Thyroid gland (tissue), 4 donors: ENCODE data around the gene CD3G. TPM values are rescaled to one million over a fixed set of nuclear protein-coding genes. Genes with fewer than 3 reads are reported as not detected.

Source experiments
- DNase-seq, 2 donors: peaks; one replicate each; pipeline ENCODE4 v3.0.0-alpha.2; 2019
- H3K27ac ChIP-seq, 3 donors: fragments of 200-600 bp; sonication (generic); 1 replicate in 2 of 3; 2 replicates in 1 of 3; pipeline ENCODE4 v1.5.1; 2016 to 2019; ENCODE audit warnings: mild to moderate bottlenecking in 1 of 3, moderate library complexity in 1 of 3
- H3K27me3 ChIP-seq: fragments of 200-600 bp; sonication (generic); one replicate; pipeline ENCODE4 v1.5.1; 2019
- H3K36me3 ChIP-seq, 2 donors: fragments of 200-600 bp; sonication (generic); one replicate each; pipeline ENCODE4 v1.5.1; 2016 to 2019
- H3K4me1 ChIP-seq, 2 donors: fragments of 200-600 bp; sonication (generic); one replicate each; pipeline ENCODE4 v1.5.1; 2017 to 2019
- H3K4me3 ChIP-seq, 3 donors: fragments of 200-600 bp; sonication (generic); replicated peaks in 1 of 3; 1 replicate in 2 of 3; 2 replicates in 1 of 3; pipeline ENCODE4 v1.5.1; 2016; ENCODE audit warnings: mild to moderate bottlenecking in 1 of 3
- H3K9me3 ChIP-seq: fragments of 200-600 bp; sonication (generic); one replicate; pipeline ENCODE4 v1.5.1; 2017
- CTCF ChIP-seq, 6 experiments: fragments of 200-600 bp in 3 of 6; fragments of 450-650 bp in 3 of 6; sonication (generic) in 3 of 6; IDR thresholded peaks; one replicate each; pipeline ENCODE4 v1.5.1; 2016 to 2019; ENCODE audit warnings: antibody characterized with exemption in 6 of 6, mild to moderate bottlenecking in 2 of 6, inconsistent platforms in 1 of 6, moderate library complexity in 1 of 6
- POLR2A ChIP-seq, 2 donors: fragments of 450-650 bp; IDR thresholded peaks; one replicate each; pipeline ENCODE4 v1.6.1; 2017; ENCODE audit warnings: antibody characterized with exemption in 2 of 2, mild to moderate bottlenecking in 2 of 2, moderate library complexity in 1 of 2
- WGBS, 2 donors: methylation state at CpG; one replicate each; pipeline ENCODE4 v1.1.5; 2017; 5-methylcytosine and 5-hydroxymethylcytosine counted together
- intact Hi-C: fragments of 100-400 bp; cut with DNase I; formaldehyde crosslinking; loops from one replicate; pipeline ENCODE4 v1.15.1; 2023
- total RNA-seq, 4 donors: library from RNA; depleted of rRNA; stranded (reverse); fragments of >200 nt; gene quantifications; one replicate each; pipeline ENCODE4 v1.2.3, GENCODE V29; 2016

Gene CD3G
- total RNA-seq, 4 donors from 2014 or later: 1.2 to 4.3 (median 1.9) TPM

GRCh38 chr11:118310781-118311485, 33.2 kb upstream of the CD3G start:
- WGBS, 2 donors: 80 to 86% methylated on average over 3 of the region's 3 CpGs
- Histone ChIP-seq H3K4me3 (no peak overlapping the region), H3K36me3 (no peaks in the 10 kb centered on the region), H3K9me3 (no peaks in the 10 kb centered on the region), H3K4me1 (peaks cover 0 to 5% of the 10 kb centered on the region in 2 donors), H3K27me3 (peaks cover 4% of the 10 kb centered on the region), H3K27ac (no peak overlapping the region)
- no peak for TF ChIP-seq CTCF (IDR thresholded peaks at IDR 0.05)
- no peak for TF ChIP-seq POLR2A (IDR thresholded peaks at IDR 0.05)
- DNase-seq: no peak
- intact Hi-C loops: no loop called here

- intact Hi-C loops: no loop called here
- DNase-seq: no peak
Measured at GRCh38 chr11:118311518-118311917, 32.6 kb upstream of the CD3G start.

GRCh38 chr11:118312328-118312727, 31.8 kb upstream of the CD3G start:
- no peak overlapping the region for H3K4me3 ChIP-seq
- intact Hi-C loops: no loop called here
- H3K4me1 ChIP-seq: peaks cover 0 to 5% of the 10 kb centered on the region in 2 donors
- DNase-seq: no peak
- no peaks in the 10 kb centered on the region for H3K9me3 ChIP-seq
- peaks cover 4% of the 10 kb centered on the region for H3K27me3 ChIP-seq
- TF ChIP-seq CTCF (IDR thresholded peaks at IDR 0.05) (no peak), POLR2A (IDR thresholded peaks at IDR 0.05) (no peak)
- WGBS, 2 donors: 95% methylated on average over 2 of the region's 2 CpGs
- no peak overlapping the region for H3K27ac ChIP-seq
- no peaks in the 10 kb centered on the region for H3K36me3 ChIP-seq

More at GRCh38 chr11:118311518-118311917, 32.6 kb upstream of the CD3G start:
- H3K36me3 ChIP-seq: no peaks in the 10 kb centered on the region
- no peaks in the 10 kb centered on the region for H3K9me3 ChIP-seq
- TF ChIP-seq POLR2A (IDR thresholded peaks at IDR 0.05): no peak
- TF ChIP-seq CTCF (IDR thresholded peaks at IDR 0.05): no peak
- peaks cover 4% of the 10 kb centered on the region for H3K27me3 ChIP-seq
- H3K4me1 ChIP-seq: peaks cover 0 to 5% of the 10 kb centered on the region in 2 donors
- H3K4me3 ChIP-seq: no peak overlapping the region
- WGBS, 2 donors: 73 to 75% methylated on average over 4 of the region's 4 CpGs
- no peak overlapping the region for H3K27ac ChIP-seq

- no peak for DNase-seq
- Histone ChIP-seq H3K27ac (no peak overlapping the region), H3K9me3 (no peaks in the 10 kb centered on the region), H3K4me3 (no peak overlapping the region), H3K27me3 (peaks cover 4% of the 10 kb centered on the region), H3K4me1 (peaks cover 0 to 5% of the 10 kb centered on the region in 2 donors), H3K36me3 (no peaks in the 10 kb centered on the region)
- 45 to 50% methylated on average over 4 of the region's 4 CpGs for WGBS, 2 donors
- TF ChIP-seq POLR2A (IDR thresholded peaks at IDR 0.05) (no peak), CTCF (IDR thresholded peaks at IDR 0.05) (no peak)
- intact Hi-C loops: no loop called here
Measured at GRCh38 chr11:118313242-118313641, 30.9 kb upstream of the CD3G start.

- no peak overlapping the region for H3K4me3 ChIP-seq
- peaks cover 4% of the 10 kb centered on the region for H3K27me3 ChIP-seq
- TF ChIP-seq POLR2A (IDR thresholded peaks at IDR 0.05) (no peak), CTCF (IDR thresholded peaks at IDR 0.05) (no peak)
- no peak overlapping the region for H3K27ac ChIP-seq
- H3K4me1 ChIP-seq: peaks cover 0 to 14% of the 10 kb centered on the region in 2 donors
- H3K36me3 ChIP-seq: no peaks in the 10 kb centered on the region
- H3K9me3 ChIP-seq: no peaks in the 10 kb centered on the region
- no peak for DNase-seq
- WGBS, 2 donors: 21 to 48% methylated on average over 7 of the region's 7 CpGs
- intact Hi-C loops: no loop called here
Measured at GRCh38 chr11:118314988-118315411, 29.1 kb upstream of the CD3G start.
